Adipocyte (in vitro differentiated cells): ENCODE measurements around the gene RETREG1.
A peak's percentile ranks its signal among the peaks of the same experiment; 100 is the strongest.

Experiments used
- DNase-seq: peaks from one replicate; pipeline ENCODE4 v3.0.0-alpha.2; 2015; ENCODE audit warnings: low read depth
- H3K27me3 ChIP-seq: replicated peaks from 2 replicates; pipeline ENCODE4 v1.7.0; 2013; ENCODE audit warnings: mild to moderate bottlenecking, low read length, moderate library complexity; ENCODE audit not compliant: control insufficient read depth, insufficient read depth
- H3K36me3 ChIP-seq: 2 replicates; pipeline ENCODE4 v1.7.0; 2013; ENCODE audit warnings: low read length, mild to moderate bottlenecking, moderate library complexity; ENCODE audit not compliant: control insufficient read depth, insufficient read depth, severe bottlenecking
- H3K4me1 ChIP-seq: 2 replicates; pipeline ENCODE4 v1.7.0; 2013; ENCODE audit warnings: mild to moderate bottlenecking, low read length, moderate library complexity; ENCODE audit not compliant: control insufficient read depth, insufficient read depth
- H3K4me3 ChIP-seq: 2 replicates; pipeline ENCODE4 v1.7.0; 2013; ENCODE audit warnings: mild to moderate bottlenecking, low read length, moderate library complexity
- H3K9ac ChIP-seq: 2 replicates; pipeline ENCODE4 v1.7.0; 2013; ENCODE audit warnings: mild to moderate bottlenecking, low read length, moderate library complexity
- H3K9me3 ChIP-seq: 2 replicates; pipeline ENCODE4 v1.7.0; 2013; ENCODE audit warnings: mild to moderate bottlenecking, low read length, moderate library complexity; ENCODE audit not compliant: control insufficient read depth

RETREG1 gene

GRCh38 chr5:16580382-16580781 is 36.4 kb downstream of the RETREG1 start:
- H3K9ac ChIP-seq = no peak overlapping the region
- H3K4me1 ChIP-seq = peaks cover 7% of the 10 kb centered on the region
- no peak for DNase-seq
- H3K9me3 ChIP-seq = no peaks in the 10 kb centered on the region
- no peak overlapping the region for H3K4me3 ChIP-seq
- H3K27me3 ChIP-seq = no peaks in the 10 kb centered on the region
- no peaks in the 10 kb centered on the region for H3K36me3 ChIP-seq

- DNase-seq = no peak
- H3K9me3 ChIP-seq = no peaks in the 10 kb centered on the region
- no peaks in the 10 kb centered on the region for H3K36me3 ChIP-seq
- no peaks in the 10 kb centered on the region for H3K27me3 ChIP-seq
- peaks cover 18% of the 10 kb centered on the region for H3K4me1 ChIP-seq
- no peak overlapping the region for H3K9ac ChIP-seq
- H3K4me3 ChIP-seq = no peak overlapping the region
These were observed 37.5 kb downstream of the RETREG1 start for GRCh38 chr5:16579142-16579847.

GRCh38 chr5:16578474-16578883 is 38.3 kb downstream of the RETREG1 start:
- Histone ChIP-seq H3K4me1 (peaks cover 24% of the 10 kb centered on the region), H3K9me3 (no peaks in the 10 kb centered on the region), H3K4me3 (no peak overlapping the region), H3K27me3 (no peaks in the 10 kb centered on the region), H3K9ac (no peak overlapping the region), H3K36me3 (no peaks in the 10 kb centered on the region)
- no peak for DNase-seq

GRCh38 chr5:16577677-16578076 is 39.1 kb downstream of the RETREG1 start:
- H3K4me1 ChIP-seq = peaks cover 24% of the 10 kb centered on the region
- DNase-seq = no peak
- H3K4me3 ChIP-seq = no peak overlapping the region
- H3K27me3 ChIP-seq = no peaks in the 10 kb centered on the region
- no peaks in the 10 kb centered on the region for H3K36me3 ChIP-seq
- no peaks in the 10 kb centered on the region for H3K9me3 ChIP-seq
- H3K9ac ChIP-seq = no peak overlapping the region

GRCh38 chr5:16574789-16575721 is 41.7 kb downstream of the RETREG1 start:
- no peaks in the 10 kb centered on the region for H3K36me3 ChIP-seq
- DNase-seq = peak; percentile 88
- H3K4me3 ChIP-seq = peak overlapping the region; percentile 53

GRCh38 chr5:16573401-16573800 is 43.4 kb downstream of the RETREG1 start:
- no peak for DNase-seq
- no peaks in the 10 kb centered on the region for H3K27me3 ChIP-seq
- H3K9ac ChIP-seq = no peak overlapping the region
- peaks cover 35% of the 10 kb centered on the region for H3K4me1 ChIP-seq
- no peaks in the 10 kb centered on the region for H3K9me3 ChIP-seq
- H3K4me3 ChIP-seq = no peak overlapping the region
- peaks cover 5% of the 10 kb centered on the region for H3K36me3 ChIP-seq

More at GRCh38 chr5:16574789-16575721, 41.7 kb downstream of the RETREG1 start:
- peaks cover 34% of the 10 kb centered on the region for H3K4me1 ChIP-seq
- H3K9me3 ChIP-seq = no peaks in the 10 kb centered on the region
- H3K27me3 ChIP-seq = no peaks in the 10 kb centered on the region
- peak overlapping the region; percentile 64 for H3K9ac ChIP-seq

- Histone ChIP-seq H3K9me3 (no peaks in the 10 kb centered on the region), H3K36me3 (peaks cover 5% of the 10 kb centered on the region)
- DNase-seq = no peak
These were observed 44.3 kb downstream of the RETREG1 start for GRCh38 chr5:16572289-16573015.

GRCh38 chr5:16571016-16571415 is 45.8 kb downstream of the RETREG1 start:
- H3K9ac ChIP-seq = no peak overlapping the region
- H3K4me3 ChIP-seq = no peak overlapping the region
- H3K27me3 ChIP-seq = no peaks in the 10 kb centered on the region
- H3K36me3 ChIP-seq = peaks cover 5% of the 10 kb centered on the region
- no peaks in the 10 kb centered on the region for H3K9me3 ChIP-seq
- DNase-seq = no peak
- peaks cover 43% of the 10 kb centered on the region for H3K4me1 ChIP-seq

More at GRCh38 chr5:16572289-16573015, 44.3 kb downstream of the RETREG1 start:
- Histone ChIP-seq H3K9ac (no peak overlapping the region), H3K27me3 (no peaks in the 10 kb centered on the region), H3K4me3 (no peak overlapping the region), H3K4me1 (peaks cover 35% of the 10 kb centered on the region)

- peaks cover 5% of the 10 kb centered on the region for H3K36me3 ChIP-seq
- no peak overlapping the region for H3K4me3 ChIP-seq
- peak; percentile 36 for DNase-seq
- H3K9me3 ChIP-seq = no peaks in the 10 kb centered on the region
- H3K27me3 ChIP-seq = no peaks in the 10 kb centered on the region
- peaks cover 38% of the 10 kb centered on the region for H3K4me1 ChIP-seq
- no peak overlapping the region for H3K9ac ChIP-seq
These were observed 46.5 kb downstream of the RETREG1 start for GRCh38 chr5:16570121-16570815.

- Histone ChIP-seq H3K9ac (no peak overlapping the region), H3K27me3 (no peaks in the 10 kb centered on the region), H3K36me3 (peaks cover 5% of the 10 kb centered on the region), H3K4me1 (peaks cover 26% of the 10 kb centered on the region), H3K9me3 (no peaks in the 10 kb centered on the region), H3K4me3 (no peak overlapping the region)
- no peak for DNase-seq
These were observed 47.8 kb downstream of the RETREG1 start for GRCh38 chr5:16568875-16569580.
